Endometrial microvascular endothelial cells (primary cell): Measurements from ENCODE around the gene SYCP2. TPM values are rescaled to one million over a fixed set of nuclear protein-coding genes. Genes with fewer than 3 reads are reported as not detected.

Experiments
- in situ Hi-C: cut with HindIII; loops from 2 replicates; pipeline ENCODE4 v1.10.0; 2017; ENCODE audit warnings: low sequenced_read_pairs, low pct_unique_long_range_greater_than_20kb; ENCODE audit errors: inconsistent ontology term
- total RNA-seq: library from RNA; depleted of rRNA; stranded (reverse); fragments of >200 nt; gene quantifications from one replicate; pipeline ENCODE4 v1.2.3, GENCODE V29; 2015; ENCODE audit errors: inconsistent ontology term

The SYCP2 gene
- total RNA-seq, 1 donor from 2014 or later = not detected

GRCh38 chr20:59850018-59850641 lies 83.3 kb downstream of the SYCP2 start:
- in situ Hi-C loops = no loop called here

GRCh38 chr20:59848182-59848581 lies 85.3 kb downstream of the SYCP2 start:
- in situ Hi-C loops = no loop called here

GRCh38 chr20:59845472-59845871 lies 88.0 kb downstream of the SYCP2 start:
- in situ Hi-C loops = no loop called here

- in situ Hi-C loops = no loop called here
These were observed 94.0 kb downstream of the SYCP2 start for GRCh38 chr20:59839400-59839799.

- in situ Hi-C loops = no loop called here
These were observed 95.6 kb downstream of the SYCP2 start for GRCh38 chr20:59837623-59838394.

- in situ Hi-C loops = no loop called here
These were observed 96.7 kb downstream of the SYCP2 start for GRCh38 chr20:59836767-59837166.

GRCh38 chr20:59835448-59836395 lies 97.7 kb downstream of the SYCP2 start:
- in situ Hi-C loops = no loop called here

- in situ Hi-C loops = no loop called here
These were observed 98.4 kb downstream of the SYCP2 start for GRCh38 chr20:59835057-59835447.

- in situ Hi-C loops = no loop called here
These were observed 100.8 kb downstream of the SYCP2 start for GRCh38 chr20:59832406-59833363.

- in situ Hi-C loops = no loop called here
These were observed 101.5 kb downstream of the SYCP2 start for GRCh38 chr20:59831916-59832270.

- in situ Hi-C loops = no loop called here
These were observed 102.2 kb downstream of the SYCP2 start for GRCh38 chr20:59831024-59831915.

GRCh38 chr20:59830665-59831023 lies 102.8 kb downstream of the SYCP2 start:
- in situ Hi-C loops = no loop called here

- in situ Hi-C loops = no loop called here
These were observed 103.4 kb downstream of the SYCP2 start for GRCh38 chr20:59829786-59830664.

GRCh38 chr20:59829054-59829785 lies 104.2 kb downstream of the SYCP2 start:
- in situ Hi-C loops = no loop called here

GRCh38 chr20:59828125-59829053 lies 105.0 kb downstream of the SYCP2 start:
- in situ Hi-C loops = no loop called here
